Fibroblast of lung (primary cell): ENCODE data around the gene POLR2L. TPM values are rescaled to one million over a fixed set of nuclear protein-coding genes. Genes with fewer than 3 reads are reported as not detected.

Experiments used
- DNase-seq, 2 donors: peaks; one replicate each; pipeline versions ENCODE4 v3.0.0 to v3.0.0-alpha.2; 2010; ENCODE audit warnings: low read depth in 2 of 2
- H2AFZ ChIP-seq: 2 replicates; pipeline ENCODE4 v1.5.1; 2012; ENCODE audit warnings: low read length, control low read depth, inconsistent platforms
- H3K27ac ChIP-seq: 2 replicates; pipeline ENCODE4 v1.5.1; 2011; ENCODE audit warnings: low read length, control low read depth; ENCODE audit not compliant: insufficient read depth
- H3K27me3 ChIP-seq: 2 replicates; pipeline ENCODE4 v1.5.1; 2011; ENCODE audit warnings: mild to moderate bottlenecking, low read length; ENCODE audit not compliant: control insufficient read depth, insufficient read depth
- H3K36me3 ChIP-seq: 2 replicates; pipeline ENCODE4 v1.5.1; 2011; ENCODE audit warnings: low read length; ENCODE audit not compliant: control insufficient read depth, insufficient read depth
- H3K4me1 ChIP-seq: 2 replicates; pipeline ENCODE4 v1.5.1; 2011; ENCODE audit warnings: low read length; ENCODE audit not compliant: control insufficient read depth, insufficient read depth; ENCODE audit errors: extremely low read depth
- H3K4me2 ChIP-seq: 2 replicates; pipeline ENCODE4 v1.5.1; 2011; ENCODE audit warnings: low read length, control low read depth; ENCODE audit not compliant: insufficient read depth; ENCODE audit errors: extremely low read depth
- H3K4me3 ChIP-seq, 4 experiments: fragments of 200-600 bp in 1 of 4; sonication (generic) in 1 of 4; replicated peaks in 1 of 4; 2 replicates each; pipeline ENCODE4 v1.5.1; 2011 to 2016; ENCODE audit warnings: low read length in 4 of 4, low read depth in 3 of 4, mild to moderate bottlenecking in 3 of 4, control low read depth in 2 of 4, inconsistent platforms in 1 of 4, mixed read lengths in 1 of 4; ENCODE audit not compliant: insufficient read depth in 1 of 4; ENCODE audit errors: control extremely low read depth in 1 of 4
- H3K79me2 ChIP-seq: 2 replicates; pipeline ENCODE4 v1.5.1; 2012; ENCODE audit warnings: mild to moderate bottlenecking, low read length, inconsistent platforms; ENCODE audit not compliant: control insufficient read depth, insufficient read depth
- H3K9ac ChIP-seq: 2 replicates; pipeline ENCODE4 v1.5.1; 2011; ENCODE audit warnings: mild to moderate bottlenecking, low read length, control low read depth; ENCODE audit not compliant: insufficient read depth
- H3K9me3 ChIP-seq: 2 replicates; pipeline ENCODE4 v1.5.1; 2012; ENCODE audit warnings: low read depth, low read length; ENCODE audit not compliant: control insufficient read depth, insufficient read depth
- H4K20me1 ChIP-seq: 2 replicates; pipeline ENCODE4 v1.5.1; 2011; ENCODE audit warnings: low read length; ENCODE audit not compliant: control insufficient read depth, insufficient read depth; ENCODE audit errors: extremely low read depth
- EZH2 ChIP-seq: IDR thresholded peaks from 2 replicates; pipeline ENCODE4 v1.5.1; 2012; ENCODE audit warnings: low read length, control low read depth, mild to moderate bottlenecking; ENCODE audit errors: missing control alignments
- polyA plus RNA-seq, 2 donors: library from polyadenylated mRNA; depleted of rRNA in 1 of 2; stranded (reverse) in 1 of 2; unstranded in 1 of 2; fragments of >200 nt; gene quantifications; 2 replicates each; pipeline ENCODE4 v1.2.1, GENCODE V29; 2011 to 2012; ENCODE audit warnings: missing spikeins in 1 of 2
- total RNA-seq: library from RNA; depleted of rRNA; stranded (reverse); fragments of >200 nt; gene quantifications from 2 replicates; pipeline ENCODE4 v1.2.1, GENCODE V29; 2014
- TF ChIP-seq, protein P1 (sequence below), 2 donors: IDR thresholded peaks in 1 of 2; conservative IDR thresholded peaks in 1 of 2; 1 replicate in 1 of 2; 2 replicates in 1 of 2; pipeline ENCODE4 v1.5.1; 2011 to 2012; ENCODE audit warnings: low read length in 2 of 2, control low read depth in 1 of 2, inconsistent platforms in 1 of 2, low read depth in 1 of 2, mild to moderate bottlenecking in 1 of 2

Gene POLR2L
- total and polyA plus RNA-seq, 2 donors (not counting 1 experiment from before 2014, with no cell fraction given): 181 to 196 TPM

DNA sequence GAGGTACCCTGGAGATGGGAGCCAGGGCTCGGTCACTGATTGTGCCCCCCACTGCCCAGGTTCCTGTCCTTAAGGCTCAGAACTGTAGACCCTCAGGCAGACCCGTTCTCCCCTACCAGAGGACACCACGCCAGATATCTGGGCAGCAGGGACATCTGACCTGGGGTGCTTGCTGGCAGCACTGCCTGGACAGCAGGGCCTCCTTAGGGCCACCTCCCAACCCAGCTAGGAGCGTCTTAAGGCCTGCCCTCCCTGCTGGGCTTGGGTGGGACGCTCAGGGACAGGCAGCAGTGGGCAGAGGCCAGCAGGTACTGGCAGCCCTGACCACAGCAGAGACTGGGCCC, 3.1 kb downstream of the POLR2L start:
- peaks cover 45% of the 10 kb centered on the region for H3K36me3 ChIP-seq
- no peak overlapping the region for H3K4me3 ChIP-seq
- H3K9me3 ChIP-seq: no peaks in the 10 kb centered on the region
- peaks cover 5% of the 10 kb centered on the region for H4K20me1 ChIP-seq
- DNase-seq: no peak
- peaks cover 23% of the 10 kb centered on the region for H3K4me1 ChIP-seq
- H3K9ac ChIP-seq: no peak overlapping the region
- H2AFZ ChIP-seq: no peak overlapping the region
- peak overlapping the region; percentile 28 for H3K27ac ChIP-seq
- H3K4me2 ChIP-seq: no peak overlapping the region
- no peak for TF ChIP-seq EZH2
- TF ChIP-seq, protein P1, sequence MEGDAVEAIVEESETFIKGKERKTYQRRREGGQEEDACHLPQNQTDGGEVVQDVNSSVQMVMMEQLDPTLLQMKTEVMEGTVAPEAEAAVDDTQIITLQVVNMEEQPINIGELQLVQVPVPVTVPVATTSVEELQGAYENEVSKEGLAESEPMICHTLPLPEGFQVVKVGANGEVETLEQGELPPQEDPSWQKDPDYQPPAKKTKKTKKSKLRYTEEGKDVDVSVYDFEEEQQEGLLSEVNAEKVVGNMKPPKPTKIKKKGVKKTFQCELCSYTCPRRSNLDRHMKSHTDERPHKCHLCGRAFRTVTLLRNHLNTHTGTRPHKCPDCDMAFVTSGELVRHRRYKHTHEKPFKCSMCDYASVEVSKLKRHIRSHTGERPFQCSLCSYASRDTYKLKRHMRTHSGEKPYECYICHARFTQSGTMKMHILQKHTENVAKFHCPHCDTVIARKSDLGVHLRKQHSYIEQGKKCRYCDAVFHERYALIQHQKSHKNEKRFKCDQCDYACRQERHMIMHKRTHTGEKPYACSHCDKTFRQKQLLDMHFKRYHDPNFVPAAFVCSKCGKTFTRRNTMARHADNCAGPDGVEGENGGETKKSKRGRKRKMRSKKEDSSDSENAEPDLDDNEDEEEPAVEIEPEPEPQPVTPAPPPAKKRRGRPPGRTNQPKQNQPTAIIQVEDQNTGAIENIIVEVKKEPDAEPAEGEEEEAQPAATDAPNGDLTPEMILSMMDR (conservative IDR thresholded peaks at IDR 0.05 in 1 of 2, IDR thresholded peaks at IDR 0.05 in 1 of 2; ENCODE audit: low read depth in 1 of 2, low read length in 2 of 2): no peak
- H3K27me3 ChIP-seq: no peaks in the 10 kb centered on the region
- H3K79me2 ChIP-seq: peaks cover 75% of the 10 kb centered on the region

DNA sequence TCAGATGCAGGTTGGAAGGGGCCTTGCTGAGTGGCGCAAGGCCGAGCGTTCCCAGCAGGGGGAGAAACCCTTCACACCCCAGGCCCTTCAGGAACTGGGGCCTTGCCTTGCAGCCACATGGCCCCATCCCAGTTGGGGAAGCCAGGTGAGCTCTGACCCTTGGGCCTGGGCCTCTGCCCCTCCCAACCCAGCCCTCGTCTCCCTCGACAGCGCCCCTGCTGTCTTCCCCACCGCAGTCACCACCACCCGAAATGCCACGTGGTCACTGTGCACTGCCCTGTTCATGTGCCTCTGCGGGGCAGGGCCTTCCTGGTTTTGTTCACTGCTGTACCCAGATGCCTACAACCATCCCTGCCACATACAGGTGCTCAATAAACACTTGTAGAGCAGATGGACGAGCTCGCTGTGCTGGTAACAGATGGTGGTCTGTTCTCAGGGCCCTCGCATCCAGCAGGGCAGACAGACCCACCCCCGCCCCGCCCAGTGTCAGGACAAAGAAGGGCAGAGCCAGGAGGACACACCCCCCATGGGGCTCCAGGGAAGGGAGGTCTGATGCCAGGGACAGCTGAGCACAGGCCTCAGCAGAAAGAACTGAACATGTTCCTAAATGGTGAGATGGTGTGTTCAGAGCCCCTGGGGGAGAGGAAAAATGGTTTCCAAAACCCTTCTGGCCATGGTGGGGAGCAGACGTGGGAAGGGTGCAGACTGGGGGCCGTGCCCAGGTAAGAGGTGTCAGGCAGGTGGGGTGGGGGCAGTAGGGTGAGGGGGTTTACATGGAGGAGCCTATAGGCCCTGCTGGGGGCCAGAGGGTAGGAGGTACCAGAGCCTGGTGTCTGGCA, 3.7 kb downstream of the POLR2L start:
- H3K79me2 ChIP-seq: peaks cover 78% of the 10 kb centered on the region
- TF ChIP-seq EZH2: no peak
- TF ChIP-seq, protein P1 (conservative IDR thresholded peaks at IDR 0.05 in 1 of 2, IDR thresholded peaks at IDR 0.05 in 1 of 2; ENCODE audit: low read depth in 1 of 2, low read length in 2 of 2): peak in 1 of 2 donors; percentile 18
- H3K9me3 ChIP-seq: no peaks in the 10 kb centered on the region
- H4K20me1 ChIP-seq: peaks cover 5% of the 10 kb centered on the region
- no peaks in the 10 kb centered on the region for H3K27me3 ChIP-seq
- peaks cover 26% of the 10 kb centered on the region for H3K4me1 ChIP-seq
- H3K36me3 ChIP-seq: peaks cover 45% of the 10 kb centered on the region
- no peak overlapping the region for H3K4me3 ChIP-seq
- H2AFZ ChIP-seq: no peak overlapping the region
- DNase-seq: no peak
- no peak overlapping the region for H3K9ac ChIP-seq
- H3K27ac ChIP-seq: peak overlapping the region; percentile 28
- no peak overlapping the region for H3K4me2 ChIP-seq

DNA sequence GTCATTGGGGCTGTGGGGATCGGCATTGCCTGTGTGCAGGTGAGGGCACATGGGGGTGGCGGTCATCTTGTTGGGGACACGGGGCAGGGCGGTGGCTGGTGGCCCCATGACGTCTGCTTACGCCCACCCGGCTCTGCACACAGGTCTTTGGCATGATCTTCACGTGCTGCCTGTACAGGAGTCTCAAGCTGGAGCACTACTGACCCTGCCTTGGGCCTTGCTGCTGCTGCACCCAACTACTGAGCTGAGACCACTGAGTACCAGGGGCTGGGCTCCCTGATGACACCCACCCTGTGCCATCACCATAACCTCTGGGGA, 4.4 kb downstream of the POLR2L start:
- Histone ChIP-seq H3K9me3 (no peaks in the 10 kb centered on the region), H2AFZ (no peak overlapping the region), H3K4me2 (peak overlapping the region; percentile 13), H3K27me3 (no peaks in the 10 kb centered on the region), H3K9ac (no peak overlapping the region), H3K36me3 (peaks cover 45% of the 10 kb centered on the region), H3K79me2 (peaks cover 78% of the 10 kb centered on the region), H3K4me3 (no peak overlapping the region), H3K27ac (no peak overlapping the region), H3K4me1 (peaks cover 26% of the 10 kb centered on the region), H4K20me1 (peaks cover 5% of the 10 kb centered on the region)
- no peak for DNase-seq
- no peak for TF ChIP-seq EZH2
- TF ChIP-seq, protein P1 (conservative IDR thresholded peaks at IDR 0.05 in 1 of 2, IDR thresholded peaks at IDR 0.05 in 1 of 2; ENCODE audit: low read depth in 1 of 2, low read length in 2 of 2): no peak
